Gastrocnemius medialis (tissue), 4 donors: ENCODE data around the gene UBE2L3. TPM values are rescaled to one million over a fixed set of nuclear protein-coding genes. Genes with fewer than 3 reads are reported as not detected.
"Not testable (repeated sequence)": the region's sequence is repeated elsewhere in the genome, so short reads cannot be mapped to it uniquely, and the experiment has no call there.

ENCODE experiments used
- ATAC-seq, 2 donors: fragments of 150-250 bp; one replicate each; pipeline ENCODE4 v1.9.1; 2016
- DNase-seq, 2 donors: peaks; one replicate each; pipeline ENCODE4 v3.0.0-alpha.2; 2019
- H3K27ac ChIP-seq, 4 donors: fragments of 200-600 bp; sonication (generic); 1 replicate in 1 of 4; 2 replicates in 3 of 4; pipeline ENCODE4 v1.5.1; 2016 to 2018; ENCODE audit warnings: mild to moderate bottlenecking in 2 of 4, moderate library complexity in 1 of 4
- H3K27me3 ChIP-seq, 3 donors: fragments of 200-600 bp; sonication (generic) in 2 of 3; 1 replicate in 1 of 3; 2 replicates in 2 of 3; pipeline versions ENCODE4 v1.5.1 to v1.6.0; 2016 to 2019; ENCODE audit warnings: mild to moderate bottlenecking in 1 of 3, moderate library complexity in 1 of 3
- H3K36me3 ChIP-seq, 2 donors: fragments of 200-600 bp; sonication (generic) in 1 of 2; one replicate each; pipeline ENCODE4 v1.5.1; 2017 to 2018
- H3K4me1 ChIP-seq, 2 donors: fragments of 200-600 bp; sonication (generic) in 1 of 2; one replicate each; pipeline ENCODE4 v1.5.1; 2016 to 2017; ENCODE audit warnings: mild to moderate bottlenecking in 2 of 2
- H3K4me3 ChIP-seq, 4 donors: fragments of 200-600 bp; sonication (generic) in 3 of 4; 1 replicate in 1 of 4; 2 replicates in 3 of 4; pipeline ENCODE4 v1.5.1; 2016 to 2019; ENCODE audit warnings: mild to moderate bottlenecking in 2 of 4
- H3K9me3 ChIP-seq, 3 donors: fragments of 200-600 bp; sonication (generic) in 2 of 3; 1 replicate in 1 of 3; 2 replicates in 2 of 3; pipeline ENCODE4 v1.5.1; 2016 to 2019
- POLR2A ChIP-seq, 2 donors: fragments of 450-650 bp; IDR thresholded peaks; one replicate each; pipeline ENCODE4 v1.6.1; 2017; ENCODE audit warnings: antibody characterized with exemption in 2 of 2, mild to moderate bottlenecking in 2 of 2, moderate library complexity in 2 of 2
- in situ Hi-C, 4 donors: fragments of 200-750 bp; cut with MboI; loops; one replicate each; pipeline versions ENCODE4 v1.15.0 to v1.8.0; 2017; ENCODE audit warnings: low sequenced_read_pairs in 4 of 4
- intact Hi-C: fragments of 100-400 bp; cut with DNase I; formaldehyde crosslinking; loops from one replicate; pipeline ENCODE4 v1.15.1; 2023; ENCODE audit warnings: low total_unique reads
- total RNA-seq, 4 donors: library from RNA; depleted of rRNA; stranded (reverse); fragments of >200 nt; gene quantifications; one replicate each; pipeline versions ENCODE4 v1.1.0 to v1.2.3, GENCODE V29; 2016
- TF ChIP-seq, protein P1 (sequence below), 5 experiments: fragments of 450-650 bp in 3 of 5; fragments of 200-600 bp in 2 of 5; sonication (generic) in 2 of 5; IDR thresholded peaks in 4 of 5; conservative IDR thresholded peaks in 1 of 5; 1 replicate in 4 of 5; 2 replicates in 1 of 5; pipeline ENCODE4 v1.5.1; 2016 to 2019; ENCODE audit warnings: antibody characterized with exemption in 5 of 5, mild to moderate bottlenecking in 3 of 5, moderate library complexity in 3 of 5

The UBE2L3 gene
- total RNA-seq, 4 donors from 2014 or later, result 61.5 to 88.7 (median 70.5) TPM

- in situ Hi-C loops (no loop called here), intact Hi-C loops (no loop called here)
- no peak overlapping the region for H3K4me3 ChIP-seq
- no peaks in the 10 kb centered on the region for H3K9me3 ChIP-seq
- ATAC-seq, result no peak
- no peaks in the 10 kb centered on the region for H3K27me3 ChIP-seq
- no peak for DNase-seq
- no peaks in the 10 kb centered on the region for H3K4me1 ChIP-seq
- TF ChIP-seq, protein P1, sequence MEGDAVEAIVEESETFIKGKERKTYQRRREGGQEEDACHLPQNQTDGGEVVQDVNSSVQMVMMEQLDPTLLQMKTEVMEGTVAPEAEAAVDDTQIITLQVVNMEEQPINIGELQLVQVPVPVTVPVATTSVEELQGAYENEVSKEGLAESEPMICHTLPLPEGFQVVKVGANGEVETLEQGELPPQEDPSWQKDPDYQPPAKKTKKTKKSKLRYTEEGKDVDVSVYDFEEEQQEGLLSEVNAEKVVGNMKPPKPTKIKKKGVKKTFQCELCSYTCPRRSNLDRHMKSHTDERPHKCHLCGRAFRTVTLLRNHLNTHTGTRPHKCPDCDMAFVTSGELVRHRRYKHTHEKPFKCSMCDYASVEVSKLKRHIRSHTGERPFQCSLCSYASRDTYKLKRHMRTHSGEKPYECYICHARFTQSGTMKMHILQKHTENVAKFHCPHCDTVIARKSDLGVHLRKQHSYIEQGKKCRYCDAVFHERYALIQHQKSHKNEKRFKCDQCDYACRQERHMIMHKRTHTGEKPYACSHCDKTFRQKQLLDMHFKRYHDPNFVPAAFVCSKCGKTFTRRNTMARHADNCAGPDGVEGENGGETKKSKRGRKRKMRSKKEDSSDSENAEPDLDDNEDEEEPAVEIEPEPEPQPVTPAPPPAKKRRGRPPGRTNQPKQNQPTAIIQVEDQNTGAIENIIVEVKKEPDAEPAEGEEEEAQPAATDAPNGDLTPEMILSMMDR (IDR thresholded peaks at IDR 0.05 in 4 of 5, conservative IDR thresholded peaks at IDR 0.05 in 1 of 5), result no peak
- TF ChIP-seq POLR2A (IDR thresholded peaks at IDR 0.05), result no peak
- H3K27ac ChIP-seq, result no peak overlapping the region
- peaks cover 0 to 14% of the 10 kb centered on the region in 2 donors for H3K36me3 ChIP-seq
Observed at GRCh38 chr22:21613553-21614233, 46.2 kb downstream of the UBE2L3 start.

GRCh38 chr22:21615731-21616130 is 48.2 kb downstream of the UBE2L3 start:
- TF ChIP-seq POLR2A (IDR thresholded peaks at IDR 0.05), result no peak
- TF ChIP-seq, protein P1 (IDR thresholded peaks at IDR 0.05 in 4 of 5, conservative IDR thresholded peaks at IDR 0.05 in 1 of 5), result no peak
- no peak for DNase-seq
- intact Hi-C loops (no loop called here), in situ Hi-C loops (no loop called here)
- ATAC-seq, result no peak
- Histone ChIP-seq H3K9me3 (no peaks in the 10 kb centered on the region), H3K4me3 (no peak overlapping the region), H3K27me3 (no peaks in the 10 kb centered on the region), H3K4me1 (peaks cover 0 to 5% of the 10 kb centered on the region in 2 donors), H3K36me3 (peaks cover 0 to 11% of the 10 kb centered on the region in 2 donors), H3K27ac (no peak overlapping the region)

DNA sequence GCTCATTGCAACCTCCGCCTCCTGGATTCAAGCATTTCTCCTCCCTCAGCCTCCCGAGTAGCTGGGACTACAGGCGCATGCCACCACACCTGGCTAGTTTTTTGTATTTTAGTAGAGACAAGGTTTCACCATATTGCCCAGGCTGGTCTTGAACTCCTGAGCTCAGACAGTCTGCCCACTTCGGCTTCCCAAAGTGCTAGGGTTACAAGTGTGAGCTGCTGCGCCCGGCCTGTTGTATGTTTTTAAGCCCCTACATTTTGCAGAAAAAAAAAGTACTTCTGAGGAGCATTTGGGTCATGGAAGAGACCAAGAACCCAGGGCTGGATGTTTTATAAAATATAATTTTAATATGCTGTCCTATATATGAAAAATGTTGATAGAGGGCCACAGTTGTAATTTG is 49.8 kb downstream of the UBE2L3 start:
- H3K4me3 ChIP-seq, DNase-seq, in situ Hi-C loops, H3K36me3 ChIP-seq, H3K27me3 ChIP-seq, ATAC-seq, H3K4me1 ChIP-seq, H3K9me3 ChIP-seq, H3K27ac ChIP-seq, intact Hi-C loops: not testable (repeated sequence)

DNA sequence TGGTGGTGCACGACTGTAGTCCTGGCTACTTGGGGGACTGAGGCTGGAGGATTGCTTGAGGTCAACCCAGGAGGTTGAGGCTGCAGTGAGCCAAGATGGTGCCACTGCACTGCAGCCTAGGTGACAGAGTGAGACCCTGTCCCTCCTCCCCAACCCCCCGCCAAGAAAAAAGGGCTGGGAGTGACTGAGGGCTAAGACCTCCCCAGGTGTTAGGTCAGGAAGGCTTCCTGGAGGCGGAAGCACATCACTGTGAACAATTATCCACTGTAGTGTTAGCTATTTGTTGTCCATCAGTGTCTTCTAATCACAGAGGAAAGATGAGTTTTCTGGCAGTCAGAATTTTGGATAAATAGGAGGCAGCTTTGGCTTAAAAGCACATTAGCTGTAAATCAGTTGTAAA is 53.5 kb downstream of the UBE2L3 start:
- H3K4me3 ChIP-seq, result no peak overlapping the region
- in situ Hi-C loops, result no loop called here
- DNase-seq (no peak), ATAC-seq (no peak)
- no peaks in the 10 kb centered on the region for H3K36me3 ChIP-seq
- intact Hi-C loops, result no loop called here
- H3K27me3 ChIP-seq, result no peaks in the 10 kb centered on the region
- H3K27ac ChIP-seq, result no peak overlapping the region
- H3K9me3 ChIP-seq, result no peaks in the 10 kb centered on the region
- peaks cover 32 to 34% of the 10 kb centered on the region in 2 donors for H3K4me1 ChIP-seq
- TF ChIP-seq POLR2A (IDR thresholded peaks at IDR 0.05), result no peak

GRCh38 chr22:21622011-21622918 is 54.8 kb downstream of the UBE2L3 start:
- Histone ChIP-seq H3K27ac (no peak overlapping the region), H3K36me3 (no peaks in the 10 kb centered on the region), H3K4me1 (peaks cover 32 to 34% of the 10 kb centered on the region in 2 donors), H3K4me3 (no peak overlapping the region), H3K27me3 (no peaks in the 10 kb centered on the region), H3K9me3 (no peaks in the 10 kb centered on the region)
- TF ChIP-seq, protein P1 (IDR thresholded peaks at IDR 0.05 in 4 of 5, conservative IDR thresholded peaks at IDR 0.05 in 1 of 5), result no peak
- TF ChIP-seq POLR2A (IDR thresholded peaks at IDR 0.05), result no peak
- no peak for DNase-seq
- intact Hi-C loops (no loop called here), in situ Hi-C loops (no loop called here)
- no peak for ATAC-seq
